PFSK-1 (cell line): ENCODE results near the gene IFNL2.

Source experiments
- FOXP2 ChIP-seq: optimal IDR thresholded peaks from 2 replicates; pipeline ENCODE3; 2011; ENCODE audit warnings: borderline replicate concordance, control low read depth, inconsistent platforms; ENCODE audit not compliant: insufficient read depth; ENCODE audit errors: extremely low read length, extremely low read depth
- POLR2AphosphoS5 ChIP-seq: IDR thresholded peaks from 2 replicates; pipeline ENCODE4 v1.6.1; 2012; ENCODE audit warnings: low read depth, mild to moderate bottlenecking, control low read depth, low read length, moderate library complexity
- SIN3A ChIP-seq: IDR thresholded peaks from 2 replicates; pipeline ENCODE4 v1.6.1; 2012; ENCODE audit warnings: mild to moderate bottlenecking, low read length, moderate library complexity, borderline replicate concordance; ENCODE audit not compliant: insufficient read depth
- TAF1 ChIP-seq: IDR thresholded peaks from 2 replicates; pipeline ENCODE4 v1.6.1; 2012; ENCODE audit warnings: low read length, control low read depth, borderline replicate concordance; ENCODE audit not compliant: insufficient read depth
- TF ChIP-seq, protein P1 (sequence below), 2 experiments: IDR thresholded peaks; 2 replicates each; pipeline versions ENCODE4 v1.6.1 to v1.8.0; 2011 to 2012; ENCODE audit warnings: low read depth in 2 of 2, low read length in 2 of 2, control low read depth in 1 of 2, inconsistent platforms in 1 of 2, mild to moderate bottlenecking in 1 of 2, moderate library complexity in 1 of 2; ENCODE audit not compliant: insufficient read depth in 1 of 2

IFNL2 gene

GRCh38 chr19:39252458-39252857 is 15.7 kb upstream of the IFNL2 start:
- TF ChIP-seq POLR2AphosphoS5 (no peak), FOXP2 (no peak), SIN3A (no peak), TAF1 (no peak)
- TF ChIP-seq, protein P1, sequence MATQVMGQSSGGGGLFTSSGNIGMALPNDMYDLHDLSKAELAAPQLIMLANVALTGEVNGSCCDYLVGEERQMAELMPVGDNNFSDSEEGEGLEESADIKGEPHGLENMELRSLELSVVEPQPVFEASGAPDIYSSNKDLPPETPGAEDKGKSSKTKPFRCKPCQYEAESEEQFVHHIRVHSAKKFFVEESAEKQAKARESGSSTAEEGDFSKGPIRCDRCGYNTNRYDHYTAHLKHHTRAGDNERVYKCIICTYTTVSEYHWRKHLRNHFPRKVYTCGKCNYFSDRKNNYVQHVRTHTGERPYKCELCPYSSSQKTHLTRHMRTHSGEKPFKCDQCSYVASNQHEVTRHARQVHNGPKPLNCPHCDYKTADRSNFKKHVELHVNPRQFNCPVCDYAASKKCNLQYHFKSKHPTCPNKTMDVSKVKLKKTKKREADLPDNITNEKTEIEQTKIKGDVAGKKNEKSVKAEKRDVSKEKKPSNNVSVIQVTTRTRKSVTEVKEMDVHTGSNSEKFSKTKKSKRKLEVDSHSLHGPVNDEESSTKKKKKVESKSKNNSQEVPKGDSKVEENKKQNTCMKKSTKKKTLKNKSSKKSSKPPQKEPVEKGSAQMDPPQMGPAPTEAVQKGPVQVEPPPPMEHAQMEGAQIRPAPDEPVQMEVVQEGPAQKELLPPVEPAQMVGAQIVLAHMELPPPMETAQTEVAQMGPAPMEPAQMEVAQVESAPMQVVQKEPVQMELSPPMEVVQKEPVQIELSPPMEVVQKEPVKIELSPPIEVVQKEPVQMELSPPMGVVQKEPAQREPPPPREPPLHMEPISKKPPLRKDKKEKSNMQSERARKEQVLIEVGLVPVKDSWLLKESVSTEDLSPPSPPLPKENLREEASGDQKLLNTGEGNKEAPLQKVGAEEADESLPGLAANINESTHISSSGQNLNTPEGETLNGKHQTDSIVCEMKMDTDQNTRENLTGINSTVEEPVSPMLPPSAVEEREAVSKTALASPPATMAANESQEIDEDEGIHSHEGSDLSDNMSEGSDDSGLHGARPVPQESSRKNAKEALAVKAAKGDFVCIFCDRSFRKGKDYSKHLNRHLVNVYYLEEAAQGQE (IDR thresholded peaks at IDR 0.05; ENCODE audit: insufficient read depth in 1 of 2, low read depth in 2 of 2, low read length in 2 of 2): no peak

DNA sequence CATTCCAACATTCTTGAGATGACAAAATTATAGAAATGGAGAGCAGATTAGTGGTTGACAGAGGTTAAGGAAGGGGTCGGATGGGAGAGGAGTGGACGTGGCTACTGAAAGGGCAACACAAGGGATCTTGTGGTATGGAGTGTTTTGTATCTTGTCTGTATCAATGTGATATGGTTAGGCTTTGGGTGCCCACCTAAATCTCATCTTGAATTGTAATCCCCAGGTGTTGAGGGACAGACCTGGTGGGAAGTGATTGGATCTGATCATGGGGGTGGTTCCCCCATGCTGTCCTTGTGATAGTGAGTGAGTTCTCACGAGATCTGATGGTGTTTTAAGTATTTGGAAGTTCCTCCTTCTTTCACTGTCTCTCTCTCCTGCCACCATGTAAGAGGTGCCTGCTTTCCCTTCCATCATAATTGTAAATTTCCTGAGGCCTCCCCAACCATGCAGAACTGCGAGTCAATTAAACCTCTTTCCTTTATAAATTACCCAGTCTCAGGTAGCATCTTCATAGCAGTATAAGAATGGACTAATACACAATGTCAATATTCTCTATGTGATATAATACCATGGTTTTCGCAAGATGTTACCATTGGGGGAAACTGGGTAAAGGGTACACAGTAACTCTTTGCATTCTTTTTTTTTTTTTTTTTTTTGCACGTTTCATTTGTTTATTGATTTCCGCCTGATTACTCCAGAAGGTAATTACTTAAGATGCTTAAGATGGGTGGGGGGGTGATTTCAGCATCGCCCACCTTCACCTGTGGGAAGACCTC is 14.6 kb upstream of the IFNL2 start:
- TF ChIP-seq FOXP2: no peak
- TF ChIP-seq, protein P1 (IDR thresholded peaks at IDR 0.05; ENCODE audit: insufficient read depth in 1 of 2, low read depth in 2 of 2, low read length in 2 of 2): no peak
- no peak for TF ChIP-seq SIN3A
- no peak for TF ChIP-seq TAF1
- TF ChIP-seq POLR2AphosphoS5: no peak

DNA sequence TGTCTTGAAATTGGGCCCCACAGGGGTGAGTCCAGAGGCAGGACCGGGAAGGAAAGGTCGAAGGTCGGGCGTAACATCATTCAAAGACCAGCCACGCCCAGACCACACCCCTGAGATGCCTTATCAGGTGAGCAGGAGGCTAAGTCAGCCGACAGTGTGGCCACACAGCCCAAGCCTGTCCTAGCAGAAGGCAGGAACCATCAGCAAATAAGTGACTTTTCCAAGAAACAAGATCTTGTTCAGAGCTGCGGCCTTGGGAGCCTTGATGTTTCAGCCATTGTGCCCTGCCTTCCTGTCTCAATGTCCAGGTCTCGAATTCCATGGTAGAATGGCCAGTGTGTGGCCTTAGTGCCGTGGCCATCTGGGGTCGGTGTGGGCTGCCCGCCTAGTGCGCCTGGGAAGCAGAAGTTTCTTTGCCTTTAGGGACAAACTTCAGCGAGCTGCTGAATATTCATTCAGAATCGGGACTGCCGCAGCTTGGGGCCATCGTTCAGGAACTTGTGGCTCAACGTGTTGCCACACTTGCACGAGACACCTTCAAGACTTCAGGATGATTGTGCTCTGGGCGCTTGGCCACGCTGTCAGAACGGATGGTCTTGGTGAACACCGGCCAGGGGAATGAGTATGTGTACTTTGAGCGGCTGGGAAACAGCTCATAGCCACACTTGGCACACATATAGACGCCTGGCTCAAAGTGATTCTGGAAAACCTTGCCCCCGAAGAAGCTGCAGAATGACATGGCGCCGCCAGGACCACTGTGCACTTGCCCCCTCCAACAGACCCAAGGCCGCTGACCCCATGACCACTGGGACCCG is 13.5 kb upstream of the IFNL2 start:
- TF ChIP-seq POLR2AphosphoS5 (no peak), SIN3A (no peak), TAF1 (no peak), FOXP2 (no peak)
- TF ChIP-seq, protein P1 (IDR thresholded peaks at IDR 0.05; ENCODE audit: insufficient read depth in 1 of 2, low read depth in 2 of 2, low read length in 2 of 2): no peak

- TF ChIP-seq POLR2AphosphoS5 (no peak), FOXP2 (no peak), TAF1 (no peak), SIN3A (no peak)
- TF ChIP-seq, protein P1 (IDR thresholded peaks at IDR 0.05; ENCODE audit: insufficient read depth in 1 of 2, low read depth in 2 of 2, low read length in 2 of 2): no peak
These were observed 11.0 kb upstream of the IFNL2 start for GRCh38 chr19:39257227-39257626.
